Measurements from ENCODE around the gene TNFAIP8. TPM values are rescaled to one million over a fixed set of nuclear protein-coding genes. Genes with fewer than 3 reads are reported as not detected.

TNFAIP8 gene
- total RNA-seq, 1 experiment from 2014 or later = 7.3 TPM

DNA sequence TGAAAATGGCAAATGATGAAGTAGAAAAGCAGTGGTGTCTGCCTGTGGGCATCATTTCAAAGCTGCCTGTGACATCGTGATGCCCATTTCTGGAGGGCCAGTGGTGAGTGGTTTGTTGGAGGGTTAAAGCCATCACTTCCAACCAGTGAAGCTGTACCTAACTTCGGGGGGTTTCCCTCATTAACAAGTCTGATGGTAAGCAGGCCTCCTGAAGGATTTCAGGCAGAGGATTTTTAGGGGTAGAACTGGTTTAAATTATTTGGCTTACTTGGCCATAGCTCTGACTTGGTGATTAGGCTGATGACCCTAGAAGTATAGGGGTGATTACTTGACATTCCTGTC is 10.7 kb downstream of the TNFAIP8 start:
- Mint-ChIP-seq H3K27me3 (ENCODE audit: low read depth) (no peaks in the 10 kb centered on the region), H3K9me3 (no peaks in the 10 kb centered on the region; a peak in 1 of 5 replicates), H3K4me3 (no peak overlapping the region), H3K36me3 (ENCODE audit: insufficient read depth in 1 of 3, low read depth in 3 of 3) (peaks cover 2 to 7% (median 7%) of the 10 kb centered on the region in 3 experiments; a peak in 3 of 7 replicates), H3K4me1 (peaks cover 24 to 29% of the 10 kb centered on the region in 2 experiments), H3K27ac (no peak overlapping the region)
- H3K23ac ChIP-seq (ENCODE audit: insufficient read length, low read depth, low read length) = no peak overlapping the region
- H3K18ac ChIP-seq (ENCODE audit: insufficient read length, low read depth, low read length) = no peak overlapping the region
- H4K8ac ChIP-seq (replicated peaks; ENCODE audit: insufficient read length, low read depth, low read length) = no peak overlapping the region
- H3K27ac ChIP-seq (ENCODE audit: insufficient read length, low read depth, low read length) = no peak overlapping the region
- H4K91ac ChIP-seq (ENCODE audit: insufficient read length, low read depth, low read length) = no peak overlapping the region
- no peak overlapping the region for H3K56ac ChIP-seq (ENCODE audit: insufficient read length, low read depth, low read length)
- H4K5ac ChIP-seq (ENCODE audit: insufficient read length, low read depth, low read length) = no peak overlapping the region
- WGBS (ENCODE audit: extremely low coverage, insufficient read length, low lambda C conversion rate) = no CpG with 5 or more reads among the region's 2 CpGs
- no peak overlapping the region for H2BK120ac ChIP-seq (ENCODE audit: low read depth, low read length, poor library complexity, severe bottlenecking)
- DNase-seq = no peak
- no peak overlapping the region for H3K4ac ChIP-seq (ENCODE audit: low read depth, low read length)
- no peak overlapping the region for H2BK15ac ChIP-seq (ENCODE audit: low read depth, low read length)
- H2BK20ac ChIP-seq (ENCODE audit: low read depth, low read length, poor library complexity, severe bottlenecking) = no peak overlapping the region
- H3K4me2 ChIP-seq (ENCODE audit: insufficient read depth, insufficient read length, low read length) = no peak overlapping the region
- H2AFZ ChIP-seq (ENCODE audit: low read length) = no peak overlapping the region
- TF ChIP-seq, protein P1, sequence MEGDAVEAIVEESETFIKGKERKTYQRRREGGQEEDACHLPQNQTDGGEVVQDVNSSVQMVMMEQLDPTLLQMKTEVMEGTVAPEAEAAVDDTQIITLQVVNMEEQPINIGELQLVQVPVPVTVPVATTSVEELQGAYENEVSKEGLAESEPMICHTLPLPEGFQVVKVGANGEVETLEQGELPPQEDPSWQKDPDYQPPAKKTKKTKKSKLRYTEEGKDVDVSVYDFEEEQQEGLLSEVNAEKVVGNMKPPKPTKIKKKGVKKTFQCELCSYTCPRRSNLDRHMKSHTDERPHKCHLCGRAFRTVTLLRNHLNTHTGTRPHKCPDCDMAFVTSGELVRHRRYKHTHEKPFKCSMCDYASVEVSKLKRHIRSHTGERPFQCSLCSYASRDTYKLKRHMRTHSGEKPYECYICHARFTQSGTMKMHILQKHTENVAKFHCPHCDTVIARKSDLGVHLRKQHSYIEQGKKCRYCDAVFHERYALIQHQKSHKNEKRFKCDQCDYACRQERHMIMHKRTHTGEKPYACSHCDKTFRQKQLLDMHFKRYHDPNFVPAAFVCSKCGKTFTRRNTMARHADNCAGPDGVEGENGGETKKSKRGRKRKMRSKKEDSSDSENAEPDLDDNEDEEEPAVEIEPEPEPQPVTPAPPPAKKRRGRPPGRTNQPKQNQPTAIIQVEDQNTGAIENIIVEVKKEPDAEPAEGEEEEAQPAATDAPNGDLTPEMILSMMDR (conservative IDR thresholded peaks at IDR 0.05) = no peak
- H3K79me1 ChIP-seq (ENCODE audit: insufficient read depth, low read depth, low read length, poor library complexity, severe bottlenecking) = no peaks in the 10 kb centered on the region
- no peaks in the 10 kb centered on the region for H4K20me1 ChIP-seq (ENCODE audit: control insufficient read depth, insufficient read depth, insufficient read length)
- no peaks in the 10 kb centered on the region for H3K79me2 ChIP-seq (ENCODE audit: insufficient read depth, low read length)
- H2AK5ac ChIP-seq (ENCODE audit: insufficient read length, low read length) = no peak overlapping the region
- no peak overlapping the region for H3T11ph ChIP-seq (ENCODE audit: low read length)
- peaks cover 3% of the 10 kb centered on the region; the same call in 1 of the 2 replicates for H3K4me1 ChIP-seq (ENCODE audit: insufficient read depth, low read length)
- H3K14ac ChIP-seq (ENCODE audit: insufficient read depth, low read length) = no peak overlapping the region
- no peak overlapping the region for H2BK5ac ChIP-seq (ENCODE audit: insufficient read length, low read length)
- H2BK12ac ChIP-seq (ENCODE audit: insufficient read length, low read depth, low read length) = no peak overlapping the region
- H3K27me3 ChIP-seq (ENCODE audit: insufficient read depth, low read length) = no peaks in the 10 kb centered on the region
- no peaks in the 10 kb centered on the region for H3K9me3 ChIP-seq (ENCODE audit: control insufficient read depth, low read depth, low read length)
- no peak overlapping the region for H3K9ac ChIP-seq (ENCODE audit: extremely low read depth, insufficient read length, low read length)
- H3K23me2 ChIP-seq (ENCODE audit: insufficient read length, low read depth, low read length, poor library complexity, severe bottlenecking) = no peaks in the 10 kb centered on the region

All from H9 (cell line).